HG03442 (cell line): ENCODE measurements around the gene PGBD5.

Experiments used
- ATAC-seq: cut with Tn5 transposase; IDR thresholded peaks from one replicate; pipeline ENCODE4 v1.9.1; 2021; ENCODE audit warnings: mild to moderate bottlenecking, moderate library complexity; ENCODE audit not compliant: unreplicated experiment

Gene PGBD5

GRCh38 chr1:230308039-230308438 lies 118.1 kb downstream of the PGBD5 start:
- no peak for ATAC-seq

- ATAC-seq, result no peak
These were observed 118.9 kb downstream of the PGBD5 start for GRCh38 chr1:230307213-230307612.

DNA sequence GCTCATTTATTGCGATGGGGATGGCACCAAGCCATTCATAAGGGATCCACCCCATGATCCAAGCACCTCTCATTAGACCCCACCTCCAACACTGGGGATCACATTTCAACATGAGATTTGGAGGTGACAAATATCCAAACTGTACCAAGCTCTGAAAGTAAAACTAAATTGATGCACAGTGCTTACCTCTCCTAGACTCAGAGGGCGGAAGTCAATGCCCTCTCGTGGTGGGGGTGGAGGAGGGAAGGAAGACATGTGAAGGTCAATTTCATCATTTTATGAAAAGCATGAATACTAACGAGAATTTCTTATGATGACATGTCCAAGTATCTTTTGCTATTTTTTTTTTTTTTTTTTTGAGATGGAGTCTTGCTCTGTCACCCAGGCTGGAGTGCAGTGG lies 120.0 kb downstream of the PGBD5 start:
- peak; percentile 72 for ATAC-seq

DNA sequence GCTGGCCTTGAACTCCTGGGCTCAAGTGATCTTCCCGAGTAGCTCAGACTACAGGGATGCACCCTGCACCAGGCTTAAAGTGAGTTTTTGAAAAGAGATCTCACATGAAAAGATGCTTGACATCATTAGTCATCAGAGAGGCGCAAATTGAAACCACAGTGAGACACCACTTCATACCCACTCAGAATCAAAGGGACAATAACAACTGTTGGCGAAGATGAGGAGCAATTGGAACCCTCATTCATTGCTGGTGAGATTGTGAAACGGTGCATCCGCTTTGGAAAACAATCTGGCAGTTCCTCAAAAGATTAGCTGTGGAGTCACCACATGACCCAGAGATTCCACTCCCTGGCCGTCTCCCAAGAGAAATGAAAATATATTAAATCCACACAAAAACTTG lies 122.3 kb downstream of the PGBD5 start:
- no peak for ATAC-seq

GRCh38 chr1:230303069-230303468 lies 123.1 kb downstream of the PGBD5 start:
- ATAC-seq, result no peak

- no peak for ATAC-seq
These were observed 124.3 kb downstream of the PGBD5 start for GRCh38 chr1:230301822-230302221.

DNA sequence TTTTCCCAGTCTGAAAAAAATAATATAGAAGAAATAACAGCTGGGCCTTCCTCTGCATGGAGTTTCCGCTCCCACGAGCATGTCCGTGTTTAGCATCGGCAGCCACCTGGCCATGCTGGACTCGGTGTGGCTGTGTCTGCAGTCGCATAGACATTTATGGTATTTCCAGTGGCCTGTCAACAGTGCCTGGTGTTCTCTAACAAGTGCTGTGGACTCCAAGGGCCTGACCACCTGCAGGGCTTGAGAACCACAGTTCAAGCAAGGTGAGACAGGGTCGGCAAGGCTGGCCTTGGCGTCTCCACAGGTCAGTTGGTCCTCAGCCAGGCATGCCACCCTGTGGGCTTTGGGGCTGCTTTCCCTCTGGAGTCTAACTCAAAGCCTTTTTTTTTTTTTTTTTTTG lies 124.8 kb downstream of the PGBD5 start:
- ATAC-seq, result no peak

DNA sequence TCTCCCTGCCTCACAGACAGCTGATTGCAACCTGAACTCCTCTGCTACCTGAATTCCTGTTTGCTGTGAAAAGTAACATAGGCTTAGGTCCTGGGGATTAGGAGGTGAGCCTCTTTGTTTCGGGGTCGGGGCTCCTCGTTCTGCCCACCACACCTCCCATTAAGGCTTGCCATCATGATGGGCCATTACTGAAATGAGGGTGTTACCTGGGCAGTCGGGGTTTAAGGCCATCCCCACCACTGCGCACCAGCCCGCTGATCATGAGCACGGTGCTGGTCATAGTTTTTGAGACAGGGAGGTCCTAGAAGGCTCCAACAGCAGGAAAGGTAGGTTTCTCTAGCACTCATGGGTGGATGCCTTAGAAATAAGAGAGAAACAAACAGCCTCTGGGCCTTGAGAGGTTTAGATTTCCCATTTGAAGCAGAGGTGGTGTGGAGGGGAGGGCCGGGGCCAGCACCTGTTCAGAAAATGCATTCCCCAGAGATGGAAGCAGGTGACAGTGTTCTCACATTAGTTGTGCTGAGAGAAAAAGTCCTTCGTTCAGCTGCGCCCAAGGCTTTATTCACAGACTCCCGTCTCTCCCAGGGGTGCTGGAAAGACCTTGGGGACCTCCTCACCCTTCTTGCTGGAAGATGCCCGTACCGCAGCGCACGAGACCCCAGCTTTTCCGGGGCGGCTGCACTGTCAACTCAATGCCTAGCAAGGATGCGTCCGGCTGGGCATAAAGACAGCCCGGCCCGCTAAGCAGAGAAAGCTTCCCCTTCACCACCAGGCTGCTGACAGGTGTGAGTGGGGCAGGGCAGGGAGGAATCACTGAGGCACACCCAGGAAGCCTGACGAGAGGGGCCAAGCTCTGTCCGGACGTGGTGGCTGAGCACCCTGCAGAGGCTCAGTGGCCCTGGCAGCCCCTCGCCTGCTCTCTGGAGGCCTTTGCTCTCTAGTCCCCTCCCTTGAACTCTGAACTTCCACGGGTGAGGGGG lies 125.5 kb downstream of the PGBD5 start:
- no peak for ATAC-seq

DNA sequence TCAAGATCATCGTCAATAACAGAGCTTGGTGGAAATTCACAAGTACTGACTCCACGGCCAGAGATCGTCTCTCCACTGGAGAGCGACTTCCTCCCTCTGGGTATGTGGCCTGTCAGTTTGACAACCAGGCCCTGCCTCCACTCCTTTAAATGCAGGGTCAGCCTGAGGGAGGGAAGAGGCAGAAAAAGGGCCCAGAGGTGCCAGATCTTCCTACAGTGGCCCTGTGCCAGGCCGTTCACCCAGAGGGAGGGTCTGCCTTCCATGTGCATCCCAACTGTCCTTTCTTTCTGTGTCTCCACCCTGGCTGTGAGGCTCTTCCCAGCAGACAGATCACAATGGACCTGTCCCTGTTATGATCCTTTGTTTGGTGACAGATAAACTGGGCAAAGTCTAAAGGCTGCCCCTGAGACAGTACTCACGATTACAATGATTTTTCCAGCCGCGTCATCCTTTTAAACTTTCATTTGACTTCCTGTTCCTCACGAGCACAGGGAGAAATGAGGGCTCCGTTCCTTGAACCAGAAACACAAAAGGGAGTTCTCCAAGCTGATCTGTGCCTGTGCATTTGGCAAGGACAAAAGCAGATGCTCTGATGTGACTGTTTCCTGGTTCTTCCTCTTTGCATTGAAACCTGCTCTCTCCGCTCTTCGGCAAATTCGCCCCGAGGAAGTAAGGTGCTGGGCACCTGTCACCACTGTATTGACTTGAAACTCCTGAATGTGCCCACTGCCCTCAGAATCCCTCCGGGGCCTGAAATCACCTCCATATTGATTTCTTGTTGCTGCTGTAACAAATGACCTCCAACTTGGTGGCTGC lies 126.7 kb downstream of the PGBD5 start:
- no peak for ATAC-seq

DNA sequence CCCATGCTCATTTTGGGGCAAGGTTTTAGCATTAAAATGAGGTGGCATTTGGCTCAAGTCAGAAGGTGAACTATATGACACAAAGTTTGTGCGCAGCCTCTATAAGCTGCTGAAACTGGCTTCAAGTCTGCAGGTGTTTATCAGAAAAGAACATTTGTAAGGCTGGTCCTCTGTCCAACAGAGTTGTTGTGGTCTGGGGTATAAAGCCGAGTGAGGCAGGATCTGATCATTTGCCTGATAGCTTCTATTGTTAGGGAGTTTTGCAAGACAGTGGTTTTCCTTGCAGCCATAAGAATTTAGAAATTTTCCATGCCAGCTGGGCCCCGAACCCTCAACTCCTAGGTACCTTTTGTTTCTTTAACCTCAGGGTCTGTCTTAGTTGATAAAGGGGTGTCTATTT lies 130.8 kb downstream of the PGBD5 start:
- no peak for ATAC-seq

DNA sequence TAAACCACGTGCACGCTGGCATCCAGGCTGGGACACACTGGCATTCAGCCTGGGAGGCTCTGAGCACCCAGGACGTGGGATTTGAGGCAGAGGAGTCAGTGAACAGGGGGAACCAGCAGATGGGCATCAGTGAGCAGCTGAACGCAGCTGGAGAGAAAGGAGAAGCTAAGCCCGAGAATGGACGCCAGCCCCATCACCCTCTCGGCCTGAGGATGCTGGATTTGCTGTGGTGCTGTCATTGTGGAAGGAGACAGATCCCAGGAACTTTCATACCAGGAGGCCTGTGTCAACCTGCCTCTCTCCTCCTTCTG lies 132.8 kb downstream of the PGBD5 start:
- ATAC-seq, result no peak

DNA sequence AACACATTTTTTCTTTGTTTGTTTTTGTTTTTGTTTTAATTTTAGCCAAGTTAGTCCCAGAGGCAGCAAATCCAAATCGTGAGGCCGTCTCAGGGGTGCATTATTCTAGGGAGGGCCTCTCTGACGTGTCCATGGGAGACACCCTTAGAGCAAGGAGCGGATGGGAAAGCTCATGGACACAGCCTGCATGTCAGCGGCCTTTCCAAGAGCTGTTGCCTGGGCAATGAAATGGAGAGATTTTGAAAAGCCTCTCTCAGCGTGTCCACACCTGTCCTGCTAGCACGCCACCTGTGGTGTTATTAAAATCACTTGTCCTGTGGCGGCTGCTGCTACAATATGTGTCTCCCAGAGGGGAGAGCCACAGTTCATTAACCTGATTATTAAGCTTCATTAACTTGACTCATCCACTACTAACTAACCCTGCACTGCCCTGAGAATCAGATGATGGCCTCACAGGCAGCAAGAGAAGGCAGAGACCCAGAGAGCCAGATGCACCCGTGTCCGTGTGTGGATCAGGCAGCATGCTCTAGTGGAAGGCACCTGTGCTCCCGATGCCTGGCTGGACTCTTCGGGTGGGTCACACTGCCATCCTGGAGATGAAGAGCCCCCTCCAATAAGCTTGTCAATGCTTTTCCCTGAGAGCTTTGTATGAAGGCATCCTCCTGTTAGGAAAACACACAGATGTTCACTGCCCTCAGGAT lies 133.3 kb downstream of the PGBD5 start:
- no peak for ATAC-seq

DNA sequence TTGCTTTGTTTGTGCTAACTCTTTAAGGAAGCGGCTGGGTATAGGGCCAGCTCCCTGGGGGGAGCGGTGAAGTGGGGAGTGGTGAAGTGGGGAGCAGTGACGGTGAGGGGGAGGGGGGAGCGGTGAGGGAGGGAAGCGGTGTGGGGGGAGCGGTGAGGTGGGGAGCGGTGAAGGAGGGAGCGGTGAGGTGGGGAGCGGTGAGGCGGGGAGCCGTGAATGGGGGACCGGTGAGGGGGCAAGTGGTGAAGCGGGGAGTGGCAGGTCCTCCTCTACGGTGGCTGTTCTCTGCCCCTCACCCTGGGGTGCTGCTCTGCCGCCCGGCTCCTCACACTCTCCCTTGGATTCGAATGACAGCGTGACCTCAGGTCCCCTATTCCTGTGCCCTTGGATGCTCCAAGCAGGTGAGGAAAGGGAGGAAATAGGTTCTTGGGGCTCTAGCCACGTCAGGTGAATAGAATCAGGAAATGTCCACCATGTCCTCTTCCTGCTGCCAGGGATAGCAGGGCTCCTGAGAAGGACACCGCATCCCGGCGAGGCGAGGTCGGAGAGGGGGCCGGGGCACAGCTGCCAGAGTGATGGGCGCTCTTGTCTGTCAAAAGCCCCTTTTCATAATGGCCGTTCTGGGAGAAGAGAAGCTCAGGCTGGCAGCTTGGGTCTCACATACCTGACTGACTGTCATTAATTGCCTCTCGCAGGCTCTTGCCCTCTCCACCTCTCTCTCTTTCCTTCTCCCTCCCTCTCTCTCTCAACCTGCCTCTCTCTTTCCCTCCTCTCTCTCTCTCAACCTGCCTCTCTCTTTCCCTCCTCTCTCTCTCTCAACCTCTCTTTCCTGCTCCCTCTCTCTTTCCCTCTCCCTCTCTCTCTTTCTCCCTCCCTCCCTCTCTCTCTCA lies 134.2 kb downstream of the PGBD5 start:
- no peak for ATAC-seq

GRCh38 chr1:230289350-230289644 lies 136.8 kb downstream of the PGBD5 start:
- ATAC-seq, result no peak

GRCh38 chr1:230288641-230289349 lies 137.3 kb downstream of the PGBD5 start:
- ATAC-seq, result no peak

- ATAC-seq, result no peak
These were observed 138.3 kb downstream of the PGBD5 start for GRCh38 chr1:230287674-230288315.

- ATAC-seq, result no peak
These were observed 139.3 kb downstream of the PGBD5 start for GRCh38 chr1:230286890-230287269.

GRCh38 chr1:230286166-230286889 lies 139.8 kb downstream of the PGBD5 start:
- no peak for ATAC-seq

GRCh38 chr1:230285351-230285750 lies 140.8 kb downstream of the PGBD5 start:
- ATAC-seq, result no peak
